ENCODE measurements around the gene ADGRF5. TPM values are rescaled to one million over a fixed set of nuclear protein-coding genes. Genes with fewer than 3 reads are reported as not detected.

The ADGRF5 gene
- total RNA-seq, 2 donors from 2014 or later = not detected

- no peaks in the 10 kb centered on the region for H3K36me3 Mint-ChIP-seq (ENCODE audit: low read depth)
- H3K9me3 ChIP-seq (ENCODE audit: control insufficient read depth, low read length, poor library complexity, severe bottlenecking) = no peaks in the 10 kb centered on the region
- DNase-seq (no peak), ATAC-seq (no peak)
- H3K27ac Mint-ChIP-seq = no peak overlapping the region
- no peak overlapping the region for H3K4me3 Mint-ChIP-seq
- no peaks in the 10 kb centered on the region for H3K4me1 Mint-ChIP-seq
- peaks cover 31% of the 10 kb centered on the region for H3K27me3 Mint-ChIP-seq
These were observed 28.0 kb upstream of the ADGRF5 start for GRCh38 chr6:46949632-46950280.

GRCh38 chr6:46948699-46949098, 27.0 kb upstream of the ADGRF5 start:
- no peaks in the 10 kb centered on the region for H3K4me1 Mint-ChIP-seq
- H3K27me3 Mint-ChIP-seq = peaks cover 21% of the 10 kb centered on the region
- no peaks in the 10 kb centered on the region for H3K36me3 Mint-ChIP-seq (ENCODE audit: low read depth)
- ATAC-seq = no peak
- H3K4me3 Mint-ChIP-seq = no peak overlapping the region
- no peak for DNase-seq
- no peaks in the 10 kb centered on the region for H3K9me3 ChIP-seq (ENCODE audit: control insufficient read depth, low read length, poor library complexity, severe bottlenecking)
- H3K27ac Mint-ChIP-seq = no peak overlapping the region

- no peaks in the 10 kb centered on the region for H3K36me3 Mint-ChIP-seq (ENCODE audit: low read depth)
- ATAC-seq = no peak
- no peaks in the 10 kb centered on the region for H3K4me1 Mint-ChIP-seq
- H3K4me3 Mint-ChIP-seq = no peak overlapping the region
- H3K27me3 Mint-ChIP-seq = peaks cover 13% of the 10 kb centered on the region
- H3K9me3 ChIP-seq (ENCODE audit: control insufficient read depth, low read length, poor library complexity, severe bottlenecking) = no peaks in the 10 kb centered on the region
- H3K27ac Mint-ChIP-seq = no peak overlapping the region
- no peak for DNase-seq
These were observed 25.8 kb upstream of the ADGRF5 start for GRCh38 chr6:46947497-46947896.

GRCh38 chr6:46940433-46941226, 18.9 kb upstream of the ADGRF5 start:
- ATAC-seq = no peak
- Mint-ChIP-seq H3K36me3 (ENCODE audit: low read depth) (peaks cover 2% of the 10 kb centered on the region), H3K4me1 (no peaks in the 10 kb centered on the region), H3K4me3 (no peak overlapping the region), H3K27me3 (peaks cover 19% of the 10 kb centered on the region), H3K27ac (no peak overlapping the region)
- H3K9me3 ChIP-seq (ENCODE audit: control insufficient read depth, low read length, poor library complexity, severe bottlenecking) = no peaks in the 10 kb centered on the region
- DNase-seq = no peak

GRCh38 chr6:46937642-46938041, 15.9 kb upstream of the ADGRF5 start:
- ATAC-seq = no peak
- no peak for DNase-seq
- Mint-ChIP-seq H3K4me1 (no peaks in the 10 kb centered on the region), H3K36me3 (ENCODE audit: low read depth) (peaks cover 2% of the 10 kb centered on the region), H3K4me3 (no peak overlapping the region), H3K27ac (no peak overlapping the region), H3K27me3 (peaks cover 18% of the 10 kb centered on the region)
- no peaks in the 10 kb centered on the region for H3K9me3 ChIP-seq (ENCODE audit: control insufficient read depth, low read length, poor library complexity, severe bottlenecking)

- H3K4me1 Mint-ChIP-seq = no peaks in the 10 kb centered on the region
- H3K9me3 ChIP-seq (ENCODE audit: control insufficient read depth, low read length, poor library complexity, severe bottlenecking) = no peaks in the 10 kb centered on the region
- DNase-seq (no peak), ATAC-seq (no peak)
- peaks cover 12% of the 10 kb centered on the region for H3K27me3 Mint-ChIP-seq
- peaks cover 2% of the 10 kb centered on the region for H3K36me3 Mint-ChIP-seq (ENCODE audit: low read depth)
- no peak overlapping the region for H3K4me3 Mint-ChIP-seq
- H3K27ac Mint-ChIP-seq = no peak overlapping the region
These were observed 13.9 kb upstream of the ADGRF5 start for GRCh38 chr6:46935687-46936086.

- H3K9me3 ChIP-seq (ENCODE audit: control insufficient read depth, low read length, poor library complexity, severe bottlenecking) = no peaks in the 10 kb centered on the region
- H3K27ac Mint-ChIP-seq = no peak overlapping the region
- no peaks in the 10 kb centered on the region for H3K4me1 Mint-ChIP-seq
- no peak for ATAC-seq
- H3K4me3 Mint-ChIP-seq = no peak overlapping the region
- no peak for DNase-seq
- H3K36me3 Mint-ChIP-seq (ENCODE audit: low read depth) = peaks cover 2% of the 10 kb centered on the region
- peaks cover 12% of the 10 kb centered on the region for H3K27me3 Mint-ChIP-seq
These were observed 12.0 kb upstream of the ADGRF5 start for GRCh38 chr6:46933751-46934150.

GRCh38 chr6:46932526-46933319, 11.0 kb upstream of the ADGRF5 start:
- ATAC-seq (no peak), DNase-seq (no peak)
- Mint-ChIP-seq H3K36me3 (ENCODE audit: low read depth) (no peaks in the 10 kb centered on the region), H3K27me3 (peaks cover 7% of the 10 kb centered on the region), H3K27ac (no peak overlapping the region), H3K4me3 (no peak overlapping the region), H3K4me1 (no peaks in the 10 kb centered on the region)
- H3K9me3 ChIP-seq (ENCODE audit: control insufficient read depth, low read length, poor library complexity, severe bottlenecking) = no peaks in the 10 kb centered on the region

- H3K4me1 Mint-ChIP-seq = no peaks in the 10 kb centered on the region
- ATAC-seq (no peak), DNase-seq (no peak)
- no peaks in the 10 kb centered on the region for H3K36me3 Mint-ChIP-seq (ENCODE audit: low read depth)
- no peak overlapping the region for H3K4me3 Mint-ChIP-seq
- H3K9me3 ChIP-seq (ENCODE audit: control insufficient read depth, low read length, poor library complexity, severe bottlenecking) = no peaks in the 10 kb centered on the region
- H3K27me3 Mint-ChIP-seq = peaks cover 4% of the 10 kb centered on the region
- no peak overlapping the region for H3K27ac Mint-ChIP-seq
These were observed 9.7 kb upstream of the ADGRF5 start for GRCh38 chr6:46931416-46931815.

GRCh38 chr6:46930331-46930730, 8.6 kb upstream of the ADGRF5 start:
- ATAC-seq (no peak), DNase-seq (no peak)

GRCh38 chr6:46927066-46927465, 5.3 kb upstream of the ADGRF5 start:
- Mint-ChIP-seq H3K27me3 (peaks cover 8% of the 10 kb centered on the region), H3K36me3 (ENCODE audit: low read depth) (no peaks in the 10 kb centered on the region), H3K27ac (no peak overlapping the region), H3K4me3 (no peak overlapping the region), H3K4me1 (no peaks in the 10 kb centered on the region)
- DNase-seq (no peak), ATAC-seq (no peak)
- H3K9me3 ChIP-seq (ENCODE audit: control insufficient read depth, low read length, poor library complexity, severe bottlenecking) = no peaks in the 10 kb centered on the region

More at GRCh38 chr6:46930331-46930730, 8.6 kb upstream of the ADGRF5 start:
- Mint-ChIP-seq H3K27me3 (peaks cover 8% of the 10 kb centered on the region), H3K4me3 (no peak overlapping the region), H3K27ac (no peak overlapping the region), H3K4me1 (no peaks in the 10 kb centered on the region), H3K36me3 (ENCODE audit: low read depth) (no peaks in the 10 kb centered on the region)
- H3K9me3 ChIP-seq (ENCODE audit: control insufficient read depth, low read length, poor library complexity, severe bottlenecking) = no peaks in the 10 kb centered on the region

- Mint-ChIP-seq H3K4me3 (no peak overlapping the region), H3K27ac (no peak overlapping the region), H3K27me3 (peaks cover 8% of the 10 kb centered on the region), H3K36me3 (ENCODE audit: low read depth) (no peaks in the 10 kb centered on the region), H3K4me1 (no peaks in the 10 kb centered on the region)
- DNase-seq (no peak), ATAC-seq (no peak)
- no peaks in the 10 kb centered on the region for H3K9me3 ChIP-seq (ENCODE audit: control insufficient read depth, low read length, poor library complexity, severe bottlenecking)
These were observed 4.7 kb upstream of the ADGRF5 start for GRCh38 chr6:46926481-46926880.

- no peak overlapping the region for H3K4me3 Mint-ChIP-seq
- H3K36me3 Mint-ChIP-seq (ENCODE audit: low read depth) = no peaks in the 10 kb centered on the region
- H3K27ac Mint-ChIP-seq = no peak overlapping the region
- no peaks in the 10 kb centered on the region for H3K4me1 Mint-ChIP-seq
- H3K9me3 ChIP-seq (ENCODE audit: control insufficient read depth, low read length, poor library complexity, severe bottlenecking) = no peaks in the 10 kb centered on the region
- H3K27me3 Mint-ChIP-seq = peaks cover 8% of the 10 kb centered on the region
- DNase-seq = no peak
- ATAC-seq = no peak
These were observed 4.0 kb upstream of the ADGRF5 start for GRCh38 chr6:46925563-46926253.

All from T-helper 17 cell (primary cell).